ENCODE measurements around the gene STYXL1.
"Not testable (repeated sequence)": the region's sequence is repeated elsewhere in the genome, so short reads cannot be mapped to it uniquely, and the experiment has no call there.

STYXL1 gene

DNA sequence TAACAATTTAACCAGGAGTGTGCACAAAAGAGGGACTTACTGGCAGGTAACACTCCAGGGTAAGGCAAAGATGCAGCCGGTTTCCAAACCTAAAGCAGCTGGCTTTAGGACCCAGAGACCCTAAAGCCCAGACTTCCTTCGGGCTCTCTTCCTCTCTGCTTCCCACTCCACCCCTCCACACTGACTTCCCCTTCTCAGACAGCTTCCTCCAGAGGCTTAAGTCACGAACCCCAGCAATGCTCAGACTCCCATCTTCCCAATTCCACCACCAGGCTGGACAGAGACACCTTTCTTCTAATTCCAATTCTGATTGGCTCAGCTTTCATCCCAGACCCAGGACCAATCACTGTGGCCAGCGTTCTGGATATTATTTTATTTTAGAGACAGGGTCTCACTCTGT is 24.8 kb downstream of the STYXL1 start:
- Mint-ChIP-seq H3K36me3 (ENCODE audit: low read depth) (peaks cover 26% of the 10 kb centered on the region), H3K9me3 (no peaks in the 10 kb centered on the region), H3K27me3 (no peaks in the 10 kb centered on the region), H3K4me1 (ENCODE audit: low read depth) (peaks cover 17% of the 10 kb centered on the region), H3K27ac (no peak overlapping the region), H3K4me3 (no peak overlapping the region)

DNA sequence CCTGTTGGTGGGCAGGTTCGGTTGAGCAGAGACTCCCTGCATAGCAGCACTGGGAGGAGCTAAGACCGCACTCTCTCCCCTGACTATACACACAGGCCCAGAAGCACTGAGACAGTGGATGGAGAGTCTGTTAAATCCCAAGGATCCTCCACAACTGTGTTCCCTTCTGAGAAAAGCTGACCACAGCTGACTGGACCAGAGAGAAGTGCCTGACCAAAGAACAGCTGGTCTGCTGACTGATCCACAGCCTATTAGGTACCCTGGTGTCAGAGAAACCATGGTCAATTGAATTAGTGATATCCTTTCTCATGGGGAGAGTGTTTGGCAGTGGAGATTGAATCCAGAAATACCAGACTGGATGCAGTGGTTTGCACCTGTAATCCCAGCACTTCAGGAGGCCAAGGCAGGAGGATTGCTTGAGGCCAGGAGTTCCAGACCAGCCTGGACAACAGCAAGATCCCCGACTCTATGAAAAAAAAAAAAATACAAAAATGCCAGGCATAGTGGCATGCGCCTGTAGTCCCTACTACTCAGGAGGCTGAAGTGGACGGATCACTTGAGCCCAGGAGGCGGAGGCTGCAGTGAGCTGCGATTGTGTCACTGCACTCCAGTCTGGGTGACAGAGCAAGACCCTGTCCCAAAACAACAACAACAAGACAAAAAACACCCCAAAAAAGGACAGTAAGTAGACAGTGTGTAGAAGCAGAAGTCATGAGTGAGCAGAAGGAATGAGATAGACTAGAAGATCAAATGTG is 25.6 kb downstream of the STYXL1 start:
- Mint-ChIP-seq H3K36me3 (ENCODE audit: low read depth) (peaks cover 30% of the 10 kb centered on the region), H3K27ac (no peak overlapping the region), H3K27me3 (no peaks in the 10 kb centered on the region), H3K4me1 (ENCODE audit: low read depth) (peaks cover 17% of the 10 kb centered on the region), H3K4me3 (no peak overlapping the region), H3K9me3 (no peaks in the 10 kb centered on the region)

DNA sequence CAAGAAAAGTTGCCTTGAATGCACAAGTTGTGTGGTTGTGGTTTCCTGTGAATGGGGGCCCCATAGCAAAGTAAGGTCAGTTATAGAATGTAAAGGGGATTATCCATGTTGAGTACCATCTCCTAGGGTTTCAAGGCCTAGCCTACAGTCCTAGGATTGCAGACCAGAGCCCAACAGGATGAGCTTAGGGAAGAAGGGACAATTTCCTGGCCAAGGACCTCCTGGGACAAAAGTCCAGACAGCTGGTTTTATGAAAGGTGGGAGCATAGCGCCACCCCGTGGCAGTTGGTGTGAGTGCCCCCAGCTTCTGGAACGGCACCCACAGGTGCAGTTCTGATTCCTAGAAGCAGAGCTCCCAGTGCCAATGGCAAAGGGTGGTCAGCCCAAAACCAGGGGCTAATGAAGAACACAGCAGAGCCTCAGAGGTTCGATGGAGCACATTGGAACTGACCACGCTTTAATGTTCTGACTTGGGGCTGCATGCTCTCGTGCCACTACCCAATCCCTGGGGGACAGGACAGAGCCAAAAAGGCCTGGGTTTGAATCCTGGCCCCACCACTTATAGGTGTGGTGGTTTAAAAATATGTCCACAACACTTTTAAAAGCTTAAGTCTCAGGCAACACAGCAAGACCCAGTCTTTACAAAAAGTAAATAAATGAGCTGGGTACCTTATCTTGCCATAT is 27.6 kb downstream of the STYXL1 start:
- peak overlapping the region; percentile 65 for H3K27ac Mint-ChIP-seq

DNA sequence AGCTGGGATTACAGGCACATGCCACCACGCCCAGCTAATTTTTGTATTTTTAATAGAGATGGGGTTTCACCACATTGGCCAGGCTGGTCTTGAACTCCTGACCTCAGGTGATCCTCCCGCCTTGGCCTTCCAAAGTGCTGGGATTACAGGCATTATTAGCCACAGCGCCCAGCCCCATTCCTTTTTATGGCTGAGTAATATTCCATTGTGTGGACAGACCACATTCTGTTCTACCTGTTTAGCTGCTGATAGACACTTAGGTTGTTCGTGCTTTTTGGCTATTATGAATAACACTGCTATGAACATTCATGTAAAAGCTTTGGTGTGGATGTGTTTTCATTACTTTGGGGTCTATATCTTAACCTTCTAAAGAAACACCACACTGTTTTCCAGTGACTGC is 29.3 kb downstream of the STYXL1 start:
- Mint-ChIP-seq H3K4me1 (ENCODE audit: low read depth) (peaks cover 17% of the 10 kb centered on the region), H3K36me3 (ENCODE audit: low read depth) (peaks cover 39% of the 10 kb centered on the region)
- not testable (repeated sequence) for H3K4me3 Mint-ChIP-seq, H3K9me3 Mint-ChIP-seq, H3K27ac Mint-ChIP-seq, H3K27me3 Mint-ChIP-seq

More for the DNA sequence above, 27.6 kb downstream of the STYXL1 start:
- Mint-ChIP-seq H3K4me1 (ENCODE audit: low read depth) (peaks cover 17% of the 10 kb centered on the region), H3K27me3 (no peaks in the 10 kb centered on the region), H3K36me3 (ENCODE audit: low read depth) (peaks cover 36% of the 10 kb centered on the region), H3K9me3 (no peaks in the 10 kb centered on the region), H3K4me3 (no peak overlapping the region)

DNA sequence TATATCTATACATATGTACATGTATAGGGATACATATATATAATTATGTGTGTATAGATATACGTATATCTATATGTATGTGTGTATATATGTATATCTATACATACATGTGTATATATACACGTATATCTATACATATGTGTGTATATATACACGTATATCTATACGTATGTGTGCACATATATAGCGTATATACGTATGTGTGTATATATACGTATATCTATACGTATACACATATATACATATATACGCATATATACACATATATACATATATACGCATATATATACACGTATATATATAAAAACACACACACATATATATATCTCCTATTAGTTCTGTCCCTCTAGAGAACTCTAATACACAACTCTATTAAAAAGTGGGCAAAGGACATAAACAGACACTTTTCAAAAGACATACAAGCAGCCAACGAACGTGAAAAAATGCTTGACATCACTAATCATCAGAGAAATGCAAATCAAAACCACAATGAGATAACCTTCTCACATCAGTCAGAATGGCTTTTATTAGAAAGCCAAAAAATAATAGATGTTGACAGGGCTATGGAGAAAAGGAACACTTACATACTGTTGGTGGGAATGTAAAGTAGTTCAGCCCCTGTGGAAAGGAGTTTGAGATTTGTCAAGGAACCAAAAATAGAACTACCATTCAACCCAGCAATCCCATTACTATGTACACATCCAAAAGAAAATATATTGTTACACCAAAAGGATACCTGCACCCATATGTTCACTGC is 31.4 kb downstream of the STYXL1 start:
- no peak overlapping the region for H3K27ac Mint-ChIP-seq
- no peak overlapping the region for H3K4me3 Mint-ChIP-seq
- peaks cover 32% of the 10 kb centered on the region for H3K36me3 Mint-ChIP-seq (ENCODE audit: low read depth)
- H3K9me3 Mint-ChIP-seq = no peaks in the 10 kb centered on the region
- H3K27me3 Mint-ChIP-seq = no peaks in the 10 kb centered on the region
- H3K4me1 Mint-ChIP-seq (ENCODE audit: low read depth) = peaks cover 18% of the 10 kb centered on the region

DNA sequence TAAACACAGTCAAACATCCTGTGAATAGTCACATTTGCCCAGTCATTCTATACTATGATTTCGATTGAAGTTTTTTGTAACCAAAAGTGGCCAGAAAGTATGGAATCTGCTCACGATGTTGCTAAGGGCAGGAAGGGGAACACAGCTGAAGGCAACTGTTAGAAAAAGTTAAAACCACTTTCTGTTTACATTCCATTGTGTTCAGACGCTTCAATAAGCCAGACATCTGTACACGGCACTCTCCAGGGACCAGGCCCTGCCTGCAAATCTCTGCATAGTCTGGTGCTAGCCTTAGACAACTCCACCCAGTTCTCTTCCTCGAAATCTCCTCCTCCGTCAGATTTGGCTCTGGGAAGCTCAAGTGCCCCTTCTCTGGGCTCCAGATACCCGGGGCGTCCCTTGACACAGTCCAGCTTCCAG is 36.3 kb downstream of the STYXL1 start:
- H3K4me1 Mint-ChIP-seq (ENCODE audit: low read depth) = peaks cover 43% of the 10 kb centered on the region
- no peak overlapping the region for H3K4me3 Mint-ChIP-seq
- H3K9me3 Mint-ChIP-seq = no peaks in the 10 kb centered on the region
- H3K27ac Mint-ChIP-seq = no peak overlapping the region
- no peaks in the 10 kb centered on the region for H3K27me3 Mint-ChIP-seq
- H3K36me3 Mint-ChIP-seq (ENCODE audit: low read depth) = peaks cover 17% of the 10 kb centered on the region

DNA sequence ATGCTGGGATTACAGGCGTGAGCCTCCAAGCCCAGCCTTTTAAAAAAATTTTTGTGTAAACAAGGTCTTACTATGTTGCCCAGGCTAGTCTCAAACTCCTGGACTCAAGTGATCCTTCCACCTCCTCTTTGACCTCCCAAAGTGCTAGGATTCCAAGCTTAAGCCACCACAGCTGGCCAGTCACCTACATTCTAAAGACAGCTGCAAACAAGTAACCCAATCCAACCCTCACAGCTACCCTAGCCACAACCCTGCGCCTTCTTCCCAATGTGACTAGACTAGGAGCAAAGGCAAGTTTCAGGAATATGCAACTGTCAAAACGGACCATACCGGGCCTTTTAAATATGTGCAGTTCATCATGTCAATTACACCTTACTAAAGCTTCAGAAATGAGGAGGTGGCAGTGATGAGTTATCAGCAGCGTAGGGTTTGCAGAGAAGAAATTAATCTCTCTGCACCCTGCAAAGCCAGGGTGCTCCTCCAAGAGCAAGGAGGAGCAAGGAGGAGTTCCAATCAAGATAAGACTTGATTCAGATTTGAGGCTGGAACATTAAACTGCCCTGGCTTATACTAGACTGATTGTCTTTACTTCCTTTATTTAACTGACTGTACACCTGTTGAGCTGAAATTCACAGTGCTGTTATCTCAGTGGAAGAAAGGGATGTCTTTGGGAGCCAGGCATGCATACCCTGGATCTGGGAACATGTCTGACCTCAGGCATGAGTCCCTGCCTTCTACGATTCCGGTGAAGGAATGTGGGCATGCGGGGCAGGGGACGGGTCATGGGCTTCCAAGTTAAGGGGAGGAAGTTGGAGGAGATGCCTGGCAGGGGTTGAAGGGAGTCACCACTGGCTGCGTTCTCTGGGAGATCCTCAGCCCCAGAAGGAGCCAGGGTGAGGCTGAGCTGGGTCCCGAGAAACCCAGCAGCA is 37.9 kb downstream of the STYXL1 start:
- H3K27me3 Mint-ChIP-seq = no peaks in the 10 kb centered on the region
- H3K4me1 Mint-ChIP-seq (ENCODE audit: low read depth) = peaks cover 43% of the 10 kb centered on the region
- H3K9me3 Mint-ChIP-seq = no peaks in the 10 kb centered on the region
- peak overlapping the region; percentile 67 for H3K27ac Mint-ChIP-seq
- H3K36me3 Mint-ChIP-seq (ENCODE audit: low read depth) = peaks cover 20% of the 10 kb centered on the region
- peak overlapping the region; percentile 63 for H3K4me3 Mint-ChIP-seq

DNA sequence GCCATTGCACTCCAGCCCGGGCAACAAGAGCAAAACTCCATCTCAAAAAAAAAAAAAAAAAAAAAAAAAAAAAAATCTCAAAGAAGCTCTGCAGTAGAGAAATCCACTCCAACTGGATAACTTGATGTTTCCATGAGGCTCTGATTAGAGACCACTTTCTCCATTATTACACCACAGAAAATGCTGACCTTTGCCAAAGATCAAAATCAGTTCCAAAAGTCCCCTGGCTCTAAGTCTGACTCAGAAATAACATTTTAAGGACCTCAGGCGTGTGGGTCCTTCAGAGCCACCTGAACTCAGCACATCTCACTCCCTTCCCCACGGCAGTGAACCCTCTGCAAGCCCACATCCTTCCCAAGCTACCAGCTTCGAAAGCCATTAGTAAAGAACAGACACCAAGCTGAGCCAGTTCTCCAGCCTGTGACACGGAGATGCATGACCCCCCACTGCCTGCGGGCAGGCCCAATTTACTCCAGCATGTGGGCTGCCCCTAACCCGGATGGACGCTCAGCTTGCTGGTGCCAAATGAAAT is 39.6 kb downstream of the STYXL1 start:
- peak overlapping the region; percentile 63 for H3K4me3 Mint-ChIP-seq
- peaks cover 21% of the 10 kb centered on the region for H3K36me3 Mint-ChIP-seq (ENCODE audit: low read depth)
- no peaks in the 10 kb centered on the region for H3K9me3 Mint-ChIP-seq
- H3K4me1 Mint-ChIP-seq (ENCODE audit: low read depth) = peaks cover 43% of the 10 kb centered on the region
- no peaks in the 10 kb centered on the region for H3K27me3 Mint-ChIP-seq
- peak overlapping the region; percentile 85 for H3K27ac Mint-ChIP-seq

DNA sequence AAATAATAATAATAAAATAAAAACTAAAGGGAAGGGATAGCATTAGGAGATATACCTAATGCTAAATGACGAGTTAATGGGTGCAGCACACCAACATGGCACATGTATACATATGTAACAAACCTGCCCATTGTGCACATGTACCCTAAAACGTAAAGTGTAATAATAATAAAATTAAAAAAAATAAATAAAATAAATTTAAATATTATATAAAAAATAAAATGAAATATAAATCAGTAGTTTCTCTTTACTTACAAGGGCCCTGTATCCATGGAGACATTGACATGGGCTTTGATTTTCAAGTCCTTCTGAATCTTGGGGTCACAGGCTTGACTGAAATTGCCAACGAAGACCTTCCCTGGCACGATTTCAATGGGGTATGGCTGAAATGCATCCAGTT is 42.8 kb downstream of the STYXL1 start:
- Mint-ChIP-seq H3K4me1 (ENCODE audit: low read depth) (peaks cover 27% of the 10 kb centered on the region), H3K36me3 (ENCODE audit: low read depth) (peaks cover 19% of the 10 kb centered on the region)
- not testable (repeated sequence) for H3K9me3 Mint-ChIP-seq, H3K27ac Mint-ChIP-seq, H3K4me3 Mint-ChIP-seq, H3K27me3 Mint-ChIP-seq

DNA sequence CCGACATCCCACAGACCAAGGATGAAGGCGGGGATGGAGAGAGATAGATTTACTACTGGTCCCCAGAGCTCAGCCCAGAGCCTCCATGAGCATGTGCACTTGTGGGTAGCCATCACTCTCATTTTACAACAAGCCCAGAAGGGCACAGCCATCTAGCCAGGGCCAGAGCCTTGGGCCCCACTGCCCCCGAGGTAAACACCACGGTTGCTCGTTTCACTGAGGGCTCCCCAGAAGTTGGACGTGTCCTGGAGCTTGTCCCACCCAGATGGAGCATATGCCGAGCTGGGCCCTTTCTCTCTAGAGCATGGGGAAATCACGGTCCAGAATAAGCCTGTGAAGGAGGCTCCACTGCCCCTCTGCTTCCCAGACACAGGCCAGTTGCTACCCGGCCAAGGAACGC is 44.4 kb downstream of the STYXL1 start:
- H3K4me1 Mint-ChIP-seq (ENCODE audit: low read depth) = peaks cover 10% of the 10 kb centered on the region
- H3K27ac Mint-ChIP-seq = no peak overlapping the region
- H3K36me3 Mint-ChIP-seq (ENCODE audit: low read depth) = peaks cover 19% of the 10 kb centered on the region
- H3K9me3 Mint-ChIP-seq = no peaks in the 10 kb centered on the region
- H3K4me3 Mint-ChIP-seq = no peak overlapping the region
- no peaks in the 10 kb centered on the region for H3K27me3 Mint-ChIP-seq

DNA sequence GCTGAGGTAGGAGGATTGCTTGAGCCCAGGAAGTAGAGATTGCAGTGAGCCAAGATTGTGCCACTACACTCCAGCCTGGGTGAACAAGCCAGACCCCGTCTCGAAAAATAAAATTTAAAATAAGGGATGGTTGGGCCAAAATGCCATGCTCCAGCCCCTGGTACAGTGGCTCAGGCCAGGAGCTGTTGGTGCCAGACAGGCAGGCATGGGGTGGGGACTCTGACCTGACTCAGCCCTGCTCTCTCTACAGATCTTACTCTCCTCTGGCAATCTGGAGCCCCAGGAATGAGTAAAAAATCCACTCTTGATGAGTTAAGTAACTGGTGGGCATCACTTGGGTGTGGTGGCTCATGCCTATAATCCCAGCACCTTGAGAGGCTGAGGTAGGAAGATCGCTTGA is 45.0 kb downstream of the STYXL1 start:
- Mint-ChIP-seq H3K27ac (no peak overlapping the region), H3K4me1 (ENCODE audit: low read depth) (peaks cover 6% of the 10 kb centered on the region), H3K36me3 (ENCODE audit: low read depth) (peaks cover 21% of the 10 kb centered on the region), H3K4me3 (no peak overlapping the region), H3K9me3 (no peaks in the 10 kb centered on the region), H3K27me3 (no peaks in the 10 kb centered on the region)

DNA sequence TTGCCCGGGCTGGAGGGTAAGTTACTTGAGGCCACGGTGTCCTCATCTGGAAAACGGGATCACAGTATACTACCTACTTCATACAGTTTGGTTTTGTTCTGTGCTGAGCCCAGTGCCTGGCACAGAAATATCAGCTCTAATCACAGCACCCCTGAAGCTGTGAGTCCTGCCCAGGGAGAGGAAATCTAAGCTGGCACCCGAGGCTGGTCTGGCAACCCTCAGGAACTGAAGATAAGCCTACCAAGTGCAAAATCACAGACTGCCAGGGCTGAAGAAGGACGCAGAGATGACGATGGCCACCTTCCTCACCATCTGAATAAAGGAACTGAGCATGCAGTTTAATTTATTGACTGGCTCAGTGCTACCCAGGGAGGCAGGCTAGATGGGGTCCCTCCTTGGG is 45.7 kb downstream of the STYXL1 start:
- Mint-ChIP-seq H3K4me3 (no peak overlapping the region), H3K4me1 (ENCODE audit: low read depth) (peaks cover 7% of the 10 kb centered on the region), H3K9me3 (no peaks in the 10 kb centered on the region), H3K36me3 (ENCODE audit: low read depth) (peaks cover 26% of the 10 kb centered on the region), H3K27ac (no peak overlapping the region), H3K27me3 (no peaks in the 10 kb centered on the region)

DNA sequence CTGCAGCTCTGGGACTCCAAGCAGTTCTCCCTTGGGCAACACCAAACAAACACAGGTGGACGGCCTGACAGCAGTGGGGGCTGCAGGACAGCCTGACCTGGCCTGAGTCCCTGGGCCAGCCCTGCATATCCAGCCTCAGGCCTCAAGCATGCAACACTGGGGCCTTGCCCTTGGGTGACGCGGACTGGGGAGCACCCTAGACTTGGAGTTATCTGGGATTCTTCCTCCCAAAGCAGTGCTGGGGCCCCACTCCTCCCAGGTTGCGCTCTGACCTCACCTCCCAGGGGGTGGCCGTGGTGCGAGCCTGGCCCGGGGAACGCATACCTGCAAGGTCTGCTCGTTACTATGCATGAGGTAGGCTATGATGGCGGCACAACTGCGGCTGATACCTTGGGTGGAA is 47.2 kb downstream of the STYXL1 start:
- no peak overlapping the region for H3K27ac Mint-ChIP-seq
- H3K27me3 Mint-ChIP-seq = no peaks in the 10 kb centered on the region
- peaks cover 26% of the 10 kb centered on the region for H3K36me3 Mint-ChIP-seq (ENCODE audit: low read depth)
- no peaks in the 10 kb centered on the region for H3K9me3 Mint-ChIP-seq
- no peak overlapping the region for H3K4me3 Mint-ChIP-seq
- H3K4me1 Mint-ChIP-seq (ENCODE audit: low read depth) = peaks cover 11% of the 10 kb centered on the region

DNA sequence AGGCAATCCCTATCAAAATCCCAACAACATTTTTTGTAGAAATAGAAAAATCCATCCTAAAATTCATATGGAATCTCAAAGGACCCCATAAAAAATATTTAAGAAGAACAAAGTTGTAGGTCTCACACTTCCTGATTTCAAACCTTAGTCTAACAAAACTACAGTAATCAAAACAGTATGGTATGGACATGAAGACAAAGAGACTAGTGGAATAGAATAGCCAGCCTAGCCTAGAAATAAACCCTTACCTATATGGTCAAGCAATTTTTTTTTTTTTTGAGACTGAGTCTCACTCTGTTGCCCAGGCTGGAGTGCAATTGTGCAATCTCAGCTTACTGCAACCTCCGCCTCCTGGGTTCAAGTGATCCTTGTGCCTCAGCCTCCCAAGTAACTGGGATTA is 49.8 kb downstream of the STYXL1 start:
- Mint-ChIP-seq H3K4me3 (no peak overlapping the region), H3K9me3 (no peaks in the 10 kb centered on the region), H3K4me1 (ENCODE audit: low read depth) (peaks cover 22% of the 10 kb centered on the region), H3K27ac (no peak overlapping the region), H3K27me3 (no peaks in the 10 kb centered on the region), H3K36me3 (ENCODE audit: low read depth) (peaks cover 13% of the 10 kb centered on the region)
